ENCODE data around the gene STK39. TPM values are rescaled to one million over a fixed set of nuclear protein-coding genes. Genes with fewer than 3 reads are reported as not detected.

Gene STK39
- total RNA-seq, 1 experiment from 2014 or later: 15.9 TPM

DNA sequence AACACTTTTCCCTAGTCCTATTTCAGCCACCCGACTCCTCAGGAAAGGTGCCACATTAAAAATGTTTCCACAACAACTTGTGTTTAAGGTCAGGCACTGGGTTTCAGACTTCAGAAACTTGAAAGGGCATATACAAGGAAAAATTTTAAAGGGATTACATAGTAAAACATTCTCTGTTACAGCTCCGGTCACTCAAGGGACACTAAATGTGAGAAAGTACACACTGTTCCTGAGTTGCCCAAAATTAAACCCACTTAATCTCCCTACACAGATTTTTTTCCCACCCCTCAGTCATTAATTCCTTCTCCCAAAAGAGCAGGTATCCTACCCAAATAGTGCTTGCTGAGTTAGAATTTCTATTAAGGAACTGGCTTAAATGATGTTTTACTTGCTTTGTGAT lies 14.2 kb downstream of the STK39 start:
- Histone ChIP-seq H3K9me3 (ENCODE audit: low read depth, low read length, poor library complexity, severe bottlenecking) (no peaks in the 10 kb centered on the region), H3K36me3 (ENCODE audit: insufficient read depth, low read length, poor library complexity, severe bottlenecking) (no peaks in the 10 kb centered on the region), H3K27me3 (replicated peaks; ENCODE audit: insufficient read depth, low read depth, low read length, poor library complexity) (no peaks in the 10 kb centered on the region), H3K4me3 (ENCODE audit: low read depth, low read length, poor library complexity, severe bottlenecking) (no peak overlapping the region), H3K4me1 (ENCODE audit: insufficient read depth, low read length, poor library complexity, severe bottlenecking) (no peaks in the 10 kb centered on the region), H3K27ac (ENCODE audit: low read depth, low read length, poor library complexity, severe bottlenecking) (no peak overlapping the region)
- ChIA-PET CTCF (no interaction called here), POLR2A (ENCODE audit: low non-redundant PET) (no interaction called here)
- TF ChIP-seq, protein P1, sequence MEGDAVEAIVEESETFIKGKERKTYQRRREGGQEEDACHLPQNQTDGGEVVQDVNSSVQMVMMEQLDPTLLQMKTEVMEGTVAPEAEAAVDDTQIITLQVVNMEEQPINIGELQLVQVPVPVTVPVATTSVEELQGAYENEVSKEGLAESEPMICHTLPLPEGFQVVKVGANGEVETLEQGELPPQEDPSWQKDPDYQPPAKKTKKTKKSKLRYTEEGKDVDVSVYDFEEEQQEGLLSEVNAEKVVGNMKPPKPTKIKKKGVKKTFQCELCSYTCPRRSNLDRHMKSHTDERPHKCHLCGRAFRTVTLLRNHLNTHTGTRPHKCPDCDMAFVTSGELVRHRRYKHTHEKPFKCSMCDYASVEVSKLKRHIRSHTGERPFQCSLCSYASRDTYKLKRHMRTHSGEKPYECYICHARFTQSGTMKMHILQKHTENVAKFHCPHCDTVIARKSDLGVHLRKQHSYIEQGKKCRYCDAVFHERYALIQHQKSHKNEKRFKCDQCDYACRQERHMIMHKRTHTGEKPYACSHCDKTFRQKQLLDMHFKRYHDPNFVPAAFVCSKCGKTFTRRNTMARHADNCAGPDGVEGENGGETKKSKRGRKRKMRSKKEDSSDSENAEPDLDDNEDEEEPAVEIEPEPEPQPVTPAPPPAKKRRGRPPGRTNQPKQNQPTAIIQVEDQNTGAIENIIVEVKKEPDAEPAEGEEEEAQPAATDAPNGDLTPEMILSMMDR (conservative IDR thresholded peaks at IDR 0.05; ENCODE audit: low read depth, low read length): no peak
- TF ChIP-seq EZH2 (IDR thresholded peaks at IDR 0.05; ENCODE audit: borderline replicate concordance, low read depth, low read length, poor library complexity, severe bottlenecking): no peak
- no peak for DNase-seq (ENCODE audit: low spot score)
- intact Hi-C loops (cut with micrococcal nuclease; ENCODE audit: unreplicated experiment): no loop called here
- no TSS peak for BruUV-seq (replicated peaks)

DNA sequence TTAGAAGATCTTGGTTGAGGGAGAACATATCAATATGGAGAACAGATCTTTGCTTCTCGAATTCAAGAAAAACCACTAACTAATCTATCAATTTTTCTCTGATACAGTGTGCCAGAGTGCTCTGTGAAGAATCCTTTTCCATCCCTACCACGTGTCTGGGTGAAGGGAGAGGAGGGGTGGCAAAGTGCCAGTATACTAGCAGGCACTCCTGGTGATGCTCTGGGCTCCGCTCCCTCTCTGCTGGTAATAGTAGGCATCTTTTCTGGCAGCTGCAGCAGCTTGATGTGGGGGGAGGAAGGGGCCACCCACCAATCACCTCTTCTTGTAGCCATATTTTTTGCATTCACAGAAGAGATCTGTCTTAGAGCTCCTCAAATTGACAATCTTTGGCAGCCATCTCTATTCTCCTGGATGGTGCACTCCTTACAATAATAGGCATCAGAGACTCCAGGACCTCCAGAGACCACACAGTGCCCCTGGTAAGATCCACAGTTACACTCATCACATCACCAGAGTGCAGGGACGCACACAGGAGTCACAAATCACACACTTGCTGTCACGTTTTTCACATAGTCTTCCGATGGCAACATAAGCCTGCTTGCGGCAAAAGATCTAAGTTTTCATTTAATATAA lies 15.7 kb downstream of the STK39 start:
- DNase-seq (ENCODE audit: low spot score): no peak
- Histone ChIP-seq H3K36me3 (ENCODE audit: insufficient read depth, low read length, poor library complexity, severe bottlenecking) (no peaks in the 10 kb centered on the region), H3K9me3 (ENCODE audit: low read depth, low read length, poor library complexity, severe bottlenecking) (no peaks in the 10 kb centered on the region), H3K27ac (ENCODE audit: low read depth, low read length, poor library complexity, severe bottlenecking) (no peak overlapping the region), H3K4me1 (ENCODE audit: insufficient read depth, low read length, poor library complexity, severe bottlenecking) (no peaks in the 10 kb centered on the region), H3K4me3 (ENCODE audit: low read depth, low read length, poor library complexity, severe bottlenecking) (no peak overlapping the region), H3K27me3 (replicated peaks; ENCODE audit: insufficient read depth, low read depth, low read length, poor library complexity) (no peaks in the 10 kb centered on the region)
- intact Hi-C loops (cut with micrococcal nuclease; ENCODE audit: unreplicated experiment): no loop called here
- BruUV-seq (replicated peaks): no TSS peak
- CTCF ChIA-PET: no interaction called here
- TF ChIP-seq, protein P1 (conservative IDR thresholded peaks at IDR 0.05; ENCODE audit: low read depth, low read length): no peak
- no peak for TF ChIP-seq EZH2 (IDR thresholded peaks at IDR 0.05; ENCODE audit: borderline replicate concordance, low read depth, low read length, poor library complexity, severe bottlenecking)
- POLR2A ChIA-PET (ENCODE audit: low non-redundant PET): no interaction called here

DNA sequence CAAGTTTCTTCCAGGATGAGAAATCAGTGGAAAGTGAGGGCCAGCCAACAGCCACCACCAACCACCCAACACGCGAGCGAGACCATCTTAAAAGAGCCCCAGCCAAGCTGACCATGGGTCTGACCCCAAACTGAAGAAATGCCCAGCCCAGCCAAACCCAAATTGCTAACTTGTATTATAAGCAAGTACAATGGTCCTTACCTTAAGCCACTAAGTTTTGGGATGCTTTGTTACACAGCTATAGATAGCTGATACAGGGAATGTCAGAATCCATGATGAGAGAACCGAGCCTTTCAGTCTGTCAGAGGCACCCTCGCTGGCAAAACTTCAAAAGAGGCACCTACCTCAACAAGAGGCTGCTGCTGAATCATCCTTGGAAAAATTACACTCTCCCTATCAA lies 17.0 kb downstream of the STK39 start:
- intact Hi-C loops (cut with micrococcal nuclease; ENCODE audit: unreplicated experiment): no loop called here
- no TSS peak for BruUV-seq (replicated peaks)
- Histone ChIP-seq H3K36me3 (ENCODE audit: insufficient read depth, low read length, poor library complexity, severe bottlenecking) (no peaks in the 10 kb centered on the region), H3K27me3 (replicated peaks; ENCODE audit: insufficient read depth, low read depth, low read length, poor library complexity) (no peaks in the 10 kb centered on the region), H3K4me1 (ENCODE audit: insufficient read depth, low read length, poor library complexity, severe bottlenecking) (no peaks in the 10 kb centered on the region), H3K9me3 (ENCODE audit: low read depth, low read length, poor library complexity, severe bottlenecking) (no peaks in the 10 kb centered on the region), H3K4me3 (ENCODE audit: low read depth, low read length, poor library complexity, severe bottlenecking) (no peak overlapping the region), H3K27ac (ENCODE audit: low read depth, low read length, poor library complexity, severe bottlenecking) (no peak overlapping the region)
- DNase-seq (ENCODE audit: low spot score): no peak
- ChIA-PET POLR2A (ENCODE audit: low non-redundant PET) (no interaction called here), CTCF (no interaction called here)
- TF ChIP-seq EZH2 (IDR thresholded peaks at IDR 0.05; ENCODE audit: borderline replicate concordance, low read depth, low read length, poor library complexity, severe bottlenecking): no peak
- TF ChIP-seq, protein P1 (conservative IDR thresholded peaks at IDR 0.05; ENCODE audit: low read depth, low read length): no peak

Measured in A673 (cell line).